GM19452 (cell line): ENCODE measurements around the gene GLRX5.

Source experiments
- ATAC-seq: cut with Tn5 transposase; IDR thresholded peaks from one replicate; pipeline ENCODE4 v1.9.1; 2021; ENCODE audit not compliant: unreplicated experiment

The GLRX5 gene

DNA sequence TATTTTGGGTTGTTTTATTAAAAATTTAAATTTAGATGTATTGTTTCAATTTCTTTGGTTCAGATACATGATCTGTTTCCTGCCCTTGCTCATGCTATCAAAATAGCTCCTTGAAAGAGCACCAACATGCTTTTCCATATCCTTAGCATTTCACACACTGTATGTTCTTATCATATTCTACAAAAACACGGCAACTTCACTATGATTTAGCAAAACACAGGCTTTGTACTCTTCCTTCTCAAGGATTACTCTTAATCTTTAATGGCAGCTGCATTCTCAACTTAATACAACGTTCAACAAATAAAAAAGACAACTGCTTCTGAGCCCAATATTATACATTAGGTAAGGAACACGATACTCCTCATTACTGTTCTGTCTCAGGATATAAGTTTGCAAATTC, 2.9 kb upstream of the GLRX5 start:
- no peak for ATAC-seq

DNA sequence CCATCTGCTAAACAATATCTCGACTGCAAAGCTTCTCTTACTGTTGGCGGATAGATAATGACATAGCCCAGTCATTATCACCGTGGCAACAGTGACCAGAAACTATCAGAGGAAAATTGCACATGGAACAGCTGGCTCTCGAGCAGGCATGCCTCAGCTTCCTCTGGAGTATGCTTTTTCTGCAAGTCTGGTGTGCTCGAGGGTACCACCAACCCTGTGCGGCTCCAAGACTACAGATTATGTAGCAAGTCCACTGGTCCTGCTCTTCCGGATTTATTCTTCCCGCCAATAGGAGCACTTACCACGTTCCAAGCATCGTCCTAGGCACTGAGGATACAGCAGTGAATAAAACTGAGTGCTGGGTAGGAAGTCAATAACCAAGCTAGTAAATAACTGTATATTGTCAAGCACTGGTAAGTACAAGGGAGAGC, 1.4 kb upstream of the GLRX5 start:
- no peak for ATAC-seq

DNA sequence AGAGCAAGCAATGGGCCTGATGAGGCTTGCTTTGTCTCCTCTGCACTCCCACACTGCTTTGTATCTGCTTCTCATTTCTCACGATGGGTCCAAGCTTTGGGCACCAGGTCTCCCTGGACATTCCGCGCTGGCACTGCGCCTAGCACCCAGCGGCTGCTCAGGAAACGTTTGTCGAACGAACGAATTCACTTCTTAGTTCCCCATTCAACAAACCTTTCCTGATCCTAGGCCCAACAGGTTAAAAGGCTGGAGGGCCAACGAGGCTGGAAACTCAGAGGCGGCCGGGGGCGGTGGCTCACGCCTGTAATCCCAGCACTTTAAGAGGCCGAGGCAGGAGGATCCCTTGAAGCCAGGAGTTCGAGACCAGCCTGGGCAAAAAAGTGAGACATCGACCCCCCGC, 1.0 kb upstream of the GLRX5 start:
- no peak for ATAC-seq

DNA sequence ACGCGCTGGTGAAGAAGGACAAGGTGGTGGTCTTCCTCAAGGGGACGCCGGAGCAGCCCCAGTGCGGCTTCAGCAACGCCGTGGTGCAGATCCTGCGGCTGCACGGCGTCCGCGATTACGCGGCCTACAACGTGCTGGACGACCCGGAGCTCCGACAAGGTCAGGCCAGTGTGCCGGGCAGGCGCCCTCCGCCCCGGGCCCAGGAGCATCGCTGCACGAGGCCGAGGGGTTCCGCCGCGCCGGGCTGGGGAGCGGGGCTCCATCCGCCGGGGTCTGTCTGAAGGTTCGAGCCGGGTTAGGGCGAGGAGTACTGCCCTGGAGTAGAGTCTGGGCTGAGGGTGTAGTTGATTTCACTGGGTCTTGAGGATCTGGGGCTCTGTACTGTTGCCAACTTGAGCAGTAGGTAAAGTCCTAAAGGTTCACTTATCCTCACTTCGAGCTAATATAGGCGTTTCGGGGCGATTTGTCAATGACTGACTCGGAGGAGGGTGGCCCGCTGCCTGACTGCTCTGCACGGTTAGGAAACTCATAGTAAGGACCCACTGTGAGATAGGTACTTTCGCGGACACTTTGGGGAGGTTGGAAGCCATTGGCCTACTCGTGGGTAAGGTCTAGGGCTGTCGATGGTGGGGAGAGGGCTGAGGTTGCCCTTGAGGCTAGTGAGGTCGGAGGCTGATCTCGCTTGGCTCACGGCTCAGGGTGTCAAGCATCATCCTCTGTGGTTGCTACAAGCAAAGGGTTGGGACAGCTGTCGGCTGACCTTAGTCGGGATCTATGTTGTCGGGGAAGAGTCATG, 574 bp downstream of the GLRX5 start:
- ATAC-seq: no peak

DNA sequence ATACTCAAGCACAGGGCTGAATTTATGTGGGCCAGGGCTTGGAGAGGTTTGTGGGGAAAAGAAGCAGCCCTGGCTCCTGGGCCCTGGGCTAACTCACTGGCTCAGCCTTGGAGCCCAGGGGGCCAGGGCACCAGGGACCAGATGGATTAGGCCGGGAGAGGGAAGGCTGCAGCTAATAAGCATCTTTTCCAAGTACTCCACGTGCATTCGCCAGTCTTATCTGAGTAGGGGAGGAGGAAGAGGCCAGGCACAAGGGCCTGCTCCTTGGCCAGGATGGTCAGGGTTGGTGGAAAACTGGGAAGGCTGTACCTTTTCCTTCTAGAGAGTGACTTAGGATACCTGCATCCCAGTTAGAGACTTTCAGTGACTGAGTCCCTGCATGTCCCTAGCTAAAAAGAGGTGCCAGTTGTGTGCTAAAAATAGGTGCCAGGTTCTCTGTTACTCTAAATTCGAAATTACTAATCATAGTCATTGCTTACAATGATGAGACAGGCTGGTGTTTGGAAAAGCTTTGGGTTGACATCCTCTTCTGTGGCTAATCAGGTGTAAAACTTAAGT, 1.3 kb downstream of the GLRX5 start:
- no peak for ATAC-seq

- ATAC-seq: no peak
Observed at GRCh38 chr14:95536671-95537070, 1.8 kb downstream of the GLRX5 start.

- no peak for ATAC-seq
Observed at GRCh38 chr14:95537298-95538089, 2.6 kb downstream of the GLRX5 start.

DNA sequence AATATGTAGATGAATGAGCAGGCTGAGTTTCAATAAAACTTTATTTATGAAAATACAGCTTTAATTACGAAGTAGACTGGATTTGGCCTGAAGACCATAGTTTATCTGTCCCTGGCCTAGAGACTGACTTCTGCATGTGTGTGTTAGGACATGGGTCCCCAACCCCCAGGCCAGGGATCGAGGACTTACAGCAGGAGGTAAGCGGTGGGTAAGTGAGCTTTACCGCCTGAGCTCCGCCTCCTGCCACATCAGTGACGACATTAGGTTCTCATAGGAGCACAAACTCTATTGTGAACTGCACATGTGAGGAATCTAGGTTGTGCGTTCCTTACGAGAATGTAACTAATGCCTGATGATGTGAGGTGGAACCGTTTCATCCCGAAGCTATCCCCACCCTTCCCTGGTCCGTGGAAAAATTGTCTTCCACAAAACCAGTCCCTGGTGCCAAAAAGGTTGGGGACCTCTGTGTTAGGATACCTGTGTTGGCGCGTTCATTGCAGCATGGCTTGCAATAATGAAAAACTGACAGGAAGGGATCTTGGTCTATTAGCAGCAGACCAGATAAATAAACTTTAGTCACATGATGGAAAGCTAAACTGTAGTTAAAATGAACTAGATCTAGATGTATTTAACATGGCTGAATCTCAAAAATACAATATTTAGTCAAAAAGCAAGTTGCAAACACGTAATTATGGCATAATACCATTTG, 4.1 kb downstream of the GLRX5 start:
- ATAC-seq: no peak

GRCh38 chr14:95540236-95540855, 5.5 kb downstream of the GLRX5 start:
- ATAC-seq: no peak

DNA sequence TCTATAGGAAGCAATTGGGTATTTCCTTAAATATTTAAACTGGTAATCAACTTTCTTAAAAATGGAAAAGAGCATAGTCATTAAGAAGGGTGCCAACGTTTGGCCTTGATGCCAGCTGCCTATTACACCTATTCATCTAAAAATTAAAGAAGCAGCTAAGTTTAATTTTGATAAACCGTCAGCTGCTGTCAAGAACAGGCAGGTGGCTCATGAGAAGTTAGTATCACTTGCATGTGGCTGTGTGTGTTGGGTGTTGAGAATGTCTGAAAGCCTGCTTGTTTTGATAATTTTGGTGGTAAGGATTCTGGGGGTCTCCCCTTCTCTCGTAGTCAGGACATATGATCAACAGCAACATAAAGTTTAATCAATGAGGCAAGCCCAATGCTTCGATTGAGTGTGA, 6.5 kb downstream of the GLRX5 start:
- ATAC-seq: no peak

DNA sequence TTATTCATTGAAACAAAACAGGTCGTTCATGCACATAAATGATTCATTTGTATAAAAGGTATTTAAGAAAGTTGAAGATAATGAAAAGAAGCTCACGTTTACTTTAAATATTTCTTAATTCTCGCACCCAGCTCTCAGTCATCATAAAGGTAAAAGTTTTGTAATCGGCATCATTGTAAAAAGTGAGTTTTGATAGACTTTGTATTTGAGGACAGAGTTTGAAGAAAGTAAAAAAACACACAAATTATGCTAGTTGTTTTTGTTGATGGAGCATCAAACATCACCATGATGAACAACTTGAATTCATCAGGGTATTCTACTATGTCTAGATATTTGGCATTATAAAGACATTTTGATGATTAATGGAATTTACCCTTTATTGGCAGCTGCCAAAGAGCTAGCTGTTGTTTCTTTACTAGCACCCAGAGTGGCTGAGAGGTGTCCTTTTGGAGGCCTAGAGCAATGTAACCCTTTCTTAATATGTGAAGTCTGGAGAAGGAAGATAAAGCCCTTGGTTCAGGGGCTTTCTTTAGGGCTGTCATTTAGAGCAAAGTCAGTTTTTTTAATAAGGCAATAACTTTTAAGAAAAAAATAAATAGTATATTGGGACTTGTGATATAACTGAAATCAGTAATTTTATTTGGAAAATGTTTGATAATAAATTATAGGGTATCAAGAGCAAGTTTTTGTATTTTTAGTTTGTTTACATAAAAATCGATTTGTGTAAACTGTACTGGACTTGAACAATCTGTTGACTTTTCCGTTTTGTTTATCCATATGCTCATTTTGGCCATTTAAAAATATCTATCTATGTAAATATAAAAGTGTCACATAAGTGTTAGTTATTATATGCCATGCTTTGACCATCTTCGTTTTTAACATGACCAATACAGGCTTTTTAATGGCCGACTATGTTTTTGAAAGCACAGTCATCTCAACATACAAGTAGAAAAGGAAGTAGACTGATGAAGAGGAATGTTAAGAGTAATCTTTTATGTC, 7.4 kb downstream of the GLRX5 start:
- no peak for ATAC-seq

DNA sequence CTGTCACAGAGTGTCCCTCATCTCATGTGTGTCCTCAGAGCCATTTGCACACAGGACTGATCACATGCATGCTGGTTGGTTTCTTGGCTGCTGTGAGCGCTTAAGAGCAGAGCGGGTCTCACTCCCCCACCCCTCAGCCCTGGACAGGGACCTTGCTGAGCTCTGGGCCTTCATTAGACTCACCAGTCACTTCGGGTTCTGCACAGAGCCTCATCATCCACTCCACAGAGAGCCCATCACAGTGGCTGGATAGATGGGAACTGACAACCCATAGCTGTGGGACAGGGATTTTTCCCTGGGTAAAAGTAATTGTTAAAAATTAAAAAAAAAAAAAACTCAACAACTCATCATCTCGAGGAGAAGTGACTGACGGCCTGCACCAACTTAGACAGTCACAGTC, 8.2 kb downstream of the GLRX5 start:
- no peak for ATAC-seq

GRCh38 chr14:95544588-95544987, 9.7 kb downstream of the GLRX5 start:
- no peak for ATAC-seq

DNA sequence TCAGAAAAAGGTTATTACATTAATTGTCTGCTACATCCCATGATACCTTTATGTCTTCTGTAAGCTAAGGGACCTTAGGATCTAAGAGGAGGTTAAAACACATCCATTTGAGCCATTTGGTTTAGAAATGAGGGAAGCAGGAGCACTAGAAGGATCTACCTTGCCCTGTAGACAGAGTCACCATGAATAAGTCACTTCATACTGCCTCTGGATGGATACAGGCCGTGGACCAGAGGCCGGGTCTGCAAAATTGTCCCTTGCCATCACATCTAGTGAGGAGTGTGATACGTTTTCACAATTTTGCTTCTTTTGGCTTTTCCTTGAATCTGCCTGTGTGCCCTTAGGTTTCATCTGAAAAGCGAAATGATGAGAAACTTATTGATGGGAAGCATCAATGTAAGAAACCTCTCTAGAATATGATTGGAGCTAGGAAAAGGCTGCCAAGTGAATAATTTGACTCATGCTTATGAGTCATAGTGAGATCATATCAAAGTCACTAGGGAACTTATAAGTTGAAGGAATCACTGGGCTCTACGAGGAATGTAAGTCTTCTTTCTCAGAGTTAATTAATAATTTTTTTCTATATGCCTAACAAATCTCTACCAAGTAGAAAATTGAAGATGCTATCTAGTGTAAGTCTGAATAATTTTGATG, 10.8 kb downstream of the GLRX5 start:
- no peak for ATAC-seq

GRCh38 chr14:95547272-95547625, 12.4 kb downstream of the GLRX5 start:
- no peak for ATAC-seq

DNA sequence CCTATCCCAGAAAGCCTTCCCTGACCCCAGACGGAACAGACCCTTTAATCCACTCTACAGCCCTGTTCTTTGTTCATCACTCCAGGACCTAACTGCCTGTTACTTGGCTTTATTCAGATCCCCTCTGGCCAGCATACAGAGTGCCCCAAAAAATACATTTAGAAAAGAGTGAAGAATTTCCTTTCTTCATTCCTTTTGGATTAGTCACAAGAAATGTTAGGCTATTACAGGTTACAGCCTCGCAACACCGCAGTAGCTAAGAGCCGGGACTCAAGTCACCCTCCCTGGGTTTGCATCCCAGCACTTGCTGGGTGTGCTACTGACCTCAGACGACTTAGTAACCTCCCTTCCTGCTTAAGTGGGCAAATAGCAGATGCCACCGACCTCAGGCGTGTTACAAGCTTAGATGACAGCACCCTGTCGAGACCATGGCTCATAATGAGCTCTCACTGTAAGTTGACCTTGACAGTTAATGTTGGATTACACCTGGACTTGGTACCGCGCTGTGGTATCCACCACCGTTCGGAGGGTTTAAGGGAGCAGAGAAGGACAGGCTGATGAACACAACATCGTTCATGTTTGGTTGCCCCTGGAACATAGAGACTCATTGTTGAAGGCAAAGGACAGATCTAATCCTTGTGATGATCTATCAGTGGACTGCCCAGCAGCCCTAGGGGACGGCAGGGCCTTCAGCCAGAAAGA, 12.9 kb downstream of the GLRX5 start:
- no peak for ATAC-seq

GRCh38 chr14:95548328-95548929, 13.6 kb downstream of the GLRX5 start:
- ATAC-seq: no peak
